DMS114 treated with DMSO at 0.1 percent for 48 hours (cell line): ENCODE results near the gene TPSB2.
"Not testable (repeated sequence)": the region's sequence is repeated elsewhere in the genome, so short reads cannot be mapped to it uniquely, and the experiment has no call there.

Experiments
- DNase-seq: peaks from one replicate; lab custom pipeline; 2025; ENCODE audit not compliant: unreplicated experiment; lab: John Stamatoyannopoulos, UW

TPSB2 gene

GRCh38 chr16:1230084-1230470 lies at the start of gene TPSB2:
TSS of gene TPSB2 (minus strand) at chr16:1230184. CDS start at chr16:1229951, 233 bp downstream.
- not testable (repeated sequence) for DNase-seq

- DNase-seq: no peak
These were observed 49.3 kb upstream of the TPSB2 start for GRCh38 chr16:1279081-1279944.

GRCh38 chr16:1278477-1278876 lies 48.5 kb upstream of the TPSB2 start:
- no peak for DNase-seq

- DNase-seq: no peak
These were observed 47.8 kb upstream of the TPSB2 start for GRCh38 chr16:1277617-1278282.

- no peak for DNase-seq
These were observed 47.2 kb upstream of the TPSB2 start for GRCh38 chr16:1277151-1277598.

GRCh38 chr16:1276580-1276878 lies 46.5 kb upstream of the TPSB2 start:
- DNase-seq: no peak

GRCh38 chr16:1275791-1276579 lies 46.0 kb upstream of the TPSB2 start:
- no peak for DNase-seq

- no peak for DNase-seq
These were observed 44.8 kb upstream of the TPSB2 start for GRCh38 chr16:1274767-1275166.

GRCh38 chr16:1273816-1274215 lies 43.8 kb upstream of the TPSB2 start:
- DNase-seq: no peak

GRCh38 chr16:1272453-1273198 lies 42.6 kb upstream of the TPSB2 start:
- no peak for DNase-seq

GRCh38 chr16:1271724-1272413 lies 41.9 kb upstream of the TPSB2 start:
- DNase-seq: not testable (repeated sequence)

GRCh38 chr16:1271380-1271723 lies 41.4 kb upstream of the TPSB2 start:
- DNase-seq: no peak

GRCh38 chr16:1269418-1269817 lies 39.4 kb upstream of the TPSB2 start:
- DNase-seq: not testable (repeated sequence)

- DNase-seq: no peak
These were observed 35.8 kb upstream of the TPSB2 start for GRCh38 chr16:1265826-1266225.

GRCh38 chr16:1265090-1265630 lies 35.2 kb upstream of the TPSB2 start:
- DNase-seq: no peak

GRCh38 chr16:1264345-1265089 lies 34.5 kb upstream of the TPSB2 start:
- no peak for DNase-seq

- DNase-seq: no peak
These were observed 33.8 kb upstream of the TPSB2 start for GRCh38 chr16:1263591-1264344.

- DNase-seq: no peak
These were observed 32.9 kb upstream of the TPSB2 start for GRCh38 chr16:1262846-1263221.
